GM12878 (cell line): Measurements from ENCODE around the gene COL4A1. TPM values are rescaled to one million over a fixed set of nuclear protein-coding genes. Genes with fewer than 3 reads are reported as not detected.

ENCODE experiments used
- ATAC-seq: fragments of 200-7000 bp; cut with Tn5 transposase; 3 replicates; pipeline ENCODE4 v1.9.1; 2020; ENCODE audit warnings: mild to moderate bottlenecking, moderate library complexity
- BruUV-seq: library from RNA; stranded (reverse); fragments of 400-500 nt; replicated peaks from 2 replicates; lab custom pipeline; 2021; lab: Mats Ljungman, UMichigan
- CTCF ChIA-PET: fragments of 300-600 bp; sonication (Branson Sonifier 250); formaldehyde crosslinking; extraction: SDS; loops from one replicate; lab custom pipeline; 2021; ENCODE audit warnings: inconsistent platforms; lab: Yijun Ruan, JAX
- POLR2A ChIA-PET: fragments of 350-600 bp; formaldehyde crosslinking; extraction: SDS; loops from one replicate; lab custom pipeline; 2021; ENCODE audit warnings: inconsistent platforms; lab: Charles Lee
- RAD21 ChIA-PET: fragments of 300-600 bp; sonication (Branson Sonifier 250); formaldehyde crosslinking; loops from one replicate; lab custom pipeline; 2023; ENCODE audit warnings: antibody characterized with exemption; ENCODE audit not compliant: unreplicated experiment; lab: Charles Lee
- SMC1A ChIA-PET: fragments of 300-600 bp; sonication (Branson Sonifier 250); formaldehyde crosslinking; loops from one replicate; lab custom pipeline; 2023; ENCODE audit not compliant: unreplicated experiment, uncharacterized antibody; lab: Charles Lee
- DNase-seq: peaks from one replicate; pipeline ENCODE4 v3.0.0-alpha.2; 2011; ENCODE audit warnings: low read depth, low spot score
- FAIRE-seq: peaks from 3 replicates; lab custom pipeline; 2011; peaks lifted over from hg19 to GRCh38; lab: Jason Lieb, UNC
- H2AFZ ChIP-seq: 2 replicates; pipeline ENCODE4 v1.6.0; 2011; ENCODE audit warnings: low read depth, low read length, control low read depth; ENCODE audit not compliant: control insufficient read depth
- H3K27ac ChIP-seq: 2 replicates; pipeline ENCODE4 v1.5.1; 2011; ENCODE audit warnings: control low read depth; ENCODE audit not compliant: control insufficient read depth, insufficient read depth
- H3K27me3 ChIP-seq, 2 experiments: replicated peaks in 1 of 2; 2 replicates each; pipeline versions ENCODE4 v1.6.0 to v1.6.1; 2011; ENCODE audit warnings: low read length in 1 of 2; ENCODE audit not compliant: control insufficient read depth in 2 of 2, insufficient read depth in 2 of 2
- H3K36me3 ChIP-seq, 2 experiments: 2 replicates each; pipeline ENCODE4 v1.5.1; 2011; ENCODE audit warnings: low read length in 1 of 2; ENCODE audit not compliant: control insufficient read depth in 2 of 2, insufficient read depth in 2 of 2
- H3K4me1 ChIP-seq: 2 replicates; pipeline ENCODE4 v1.6.1; 2011; ENCODE audit warnings: mild to moderate bottlenecking, low read length, moderate library complexity, mixed read lengths; ENCODE audit not compliant: control insufficient read depth, insufficient read depth
- H3K4me2 ChIP-seq: 2 replicates; pipeline ENCODE4 v1.6.0; 2011; ENCODE audit warnings: control low read depth; ENCODE audit not compliant: control insufficient read depth, insufficient read depth
- H3K4me3 ChIP-seq: fragments of 200-600 bp; sonication (generic); 2 replicates; pipeline ENCODE4 v1.5.1; 2016
- H3K79me2 ChIP-seq: 2 replicates; pipeline ENCODE4 v1.6.0; 2011; ENCODE audit warnings: low read length; ENCODE audit not compliant: control insufficient read depth, insufficient read depth
- H3K9ac ChIP-seq: 2 replicates; pipeline ENCODE4 v1.8.0; 2011; ENCODE audit warnings: low read length, control low read depth, mixed read lengths; ENCODE audit not compliant: control insufficient read depth, insufficient read depth
- H3K9me3 ChIP-seq: replicated peaks from 3 replicates; pipeline ENCODE4 v1.5.1; 2011; ENCODE audit warnings: mild to moderate bottlenecking, low read length; ENCODE audit not compliant: control insufficient read depth, insufficient read depth
- H4K20me1 ChIP-seq: 2 replicates; pipeline ENCODE4 v1.6.0; 2011; ENCODE audit not compliant: control insufficient read depth, insufficient read depth
- CTCF ChIP-seq, 3 experiments: IDR thresholded peaks in 2 of 3; conservative IDR thresholded peaks in 1 of 3; 2 replicates each; pipeline ENCODE4 v1.5.1; 2011; ENCODE audit warnings: low read depth in 3 of 3, low read length in 3 of 3, mild to moderate bottlenecking in 3 of 3, control low read depth in 2 of 3, moderate library complexity in 2 of 3, inconsistent platforms in 1 of 3, mixed read lengths in 1 of 3; ENCODE audit not compliant: control insufficient read depth in 2 of 3, insufficient read depth in 1 of 3; ENCODE audit errors: extremely low read depth in 1 of 3
- CUX1 ChIP-seq: IDR thresholded peaks from 2 replicates; pipeline ENCODE4 v1.6.1; 2012; ENCODE audit warnings: improper control_type of control experiment, low read depth, low read length; ENCODE audit not compliant: insufficient replicate concordance
- MXI1 ChIP-seq: fragments of 150-350 bp; IDR thresholded peaks from 2 replicates; pipeline ENCODE4 v1.6.1; 2011; ENCODE audit warnings: low read depth, mild to moderate bottlenecking, inconsistent platforms, low read length, improper control_type of control experiment
- NFXL1 ChIP-seq: fragments of 450-650 bp; IDR thresholded peaks from 2 replicates; pipeline ENCODE4 v1.6.1; 2017; ENCODE audit warnings: antibody characterized with exemption, mild to moderate bottlenecking, borderline replicate concordance
- NR2C2 ChIP-seq: IDR thresholded peaks from 2 replicates; pipeline ENCODE4 v1.6.1; 2011; ENCODE audit warnings: borderline replicate concordance, low read depth; ENCODE audit not compliant: control insufficient read depth, insufficient read length
- SIN3A ChIP-seq: IDR thresholded peaks from 2 replicates; pipeline ENCODE4 v1.6.1; 2012; ENCODE audit warnings: low read depth, low read length, improper control_type of control experiment
- SUPT20H ChIP-seq: IDR thresholded peaks from 2 replicates; pipeline ENCODE4 v1.6.1; 2011; ENCODE audit warnings: low read depth, mild to moderate bottlenecking, low read length, moderate library complexity, borderline replicate concordance; ENCODE audit not compliant: control insufficient read depth
- WGBS: methylation state at CpG from one replicate; pipeline ENCODE4 v1.1.6; 2016; ENCODE audit warnings: low lambda C conversion rate; ENCODE audit not compliant: insufficient replicate concordance, insufficient coverage; ENCODE audit errors: missing lambda C conversion rate; 5-methylcytosine and 5-hydroxymethylcytosine counted together
- in situ Hi-C: fragments of 300-500 bp; cut with MboI; formaldehyde crosslinking; loops from 9 replicates; pipeline ENCODE4 v1.14.3; 2018; ENCODE audit warnings: mixed read lengths
- intact Hi-C: fragments of 100-400 bp; cut with micrococcal nuclease; formaldehyde crosslinking; loops from one replicate; pipeline ENCODE4 v1.14.2; 2022; ENCODE audit not compliant: unreplicated experiment
- polyA plus RNA-seq, 11 experiments: library from polyadenylated mRNA; depleted of rRNA in 4 of 11; unstranded in 6 of 11; stranded (reverse) in 5 of 11; fragments of >200 nt; fragmentation: Nextera tagmentation in 4 of 11; fragmentation: Illumina TruSeq in 1 of 11; extraction: Ambion mirVana in 4 of 11; extraction: Trizol in 1 of 11; gene quantifications; 1 replicate in 1 of 11; 2 replicates in 10 of 11; pipeline versions ENCODE4 v1.2.1 to v1.2.3, GENCODE V29; 2011 to 2016; ENCODE audit warnings: inconsistent platforms in 2 of 11, missing spikeins in 2 of 11, low read depth in 1 of 11
- total RNA-seq, 4 experiments: library from RNA; depleted of rRNA in 3 of 4; stranded (reverse); fragments of >200 nt in 3 of 4; fragmentation: Illumina TruSeq in 1 of 4; extraction: Trizol in 1 of 4; gene quantifications; 2 replicates each; pipeline versions ENCODE4 v1.2.1 to v1.2.3, GENCODE V29; 2013 to 2021

The COL4A1 gene
- total and polyA plus RNA-seq, 10 of the 15 experiments (the other 5 are each of a cell fraction or from before 2014, with no cell fraction given) = 0.07 to 0.31 (median 0.13) TPM; not detected in 6

GRCh38 chr13:110262082-110262436 is 44.9 kb downstream of the COL4A1 start:
- in situ Hi-C loops = no loop called here
- no peaks in the 10 kb centered on the region for H3K79me2 ChIP-seq
- H3K4me3 ChIP-seq = no peak overlapping the region
- FAIRE-seq = no peak
- BruUV-seq = no TSS peak
- ATAC-seq = no peak
- 40% methylated on average over 10 of the region's 11 CpGs for WGBS
- no peaks in the 10 kb centered on the region for H4K20me1 ChIP-seq
- POLR2A ChIA-PET = no interaction called here
- no peak overlapping the region for H2AFZ ChIP-seq
- DNase-seq = no peak
- intact Hi-C loops = no loop called here
- no peaks in the 10 kb centered on the region; a peak in 1 of 4 replicates for H3K27me3 ChIP-seq
- H3K9me3 ChIP-seq = no peaks in the 10 kb centered on the region
- no peak overlapping the region for H3K9ac ChIP-seq
- H3K4me2 ChIP-seq = no peak overlapping the region
- SMC1A ChIA-PET = no interaction called here
- RAD21 ChIA-PET = interaction anchor here (1.1 kb wide), 1 partner anchor 28 kb away, joined by 3 read pairs; no protein-coding TSS in a partner anchor
- CTCF ChIA-PET = no interaction called here
- H3K4me1 ChIP-seq = no peaks in the 10 kb centered on the region
- no peak for TF ChIP-seq NR2C2
- TF ChIP-seq SIN3A = no peak
- no peak for TF ChIP-seq CUX1
- no peak for TF ChIP-seq MXI1
- no peak for TF ChIP-seq CTCF (IDR thresholded peaks at IDR 0.05 in 2 of 3, conservative IDR thresholded peaks at IDR 0.05 in 1 of 3; ENCODE audit: control insufficient read depth in 2 of 3, extremely low read depth in 1 of 3, insufficient read depth in 1 of 3, low read depth in 3 of 3, low read length in 3 of 3)
- no peak for TF ChIP-seq SUPT20H
- no peak for TF ChIP-seq NFXL1
- H3K36me3 ChIP-seq = no peaks in the 10 kb centered on the region
- no peak overlapping the region for H3K27ac ChIP-seq
